Mesodermal cell (in vitro differentiated cells): ENCODE data around the gene ANKUB1.

Experiments used
- H3K27ac ChIP-seq: 2 replicates; pipeline ENCODE4 v1.7.0; 2013; ENCODE audit warnings: mild to moderate bottlenecking, low read depth, low read length, moderate library complexity; ENCODE audit not compliant: severe bottlenecking
- H3K36me3 ChIP-seq: 2 replicates; pipeline ENCODE4 v1.7.1; 2013; ENCODE audit warnings: mild to moderate bottlenecking, low read length, moderate library complexity; ENCODE audit not compliant: control insufficient read depth, insufficient read depth
- H3K4me1 ChIP-seq: one replicate; pipeline ENCODE4 v1.7.1; 2013; ENCODE audit warnings: mild to moderate bottlenecking, low read length; ENCODE audit not compliant: insufficient read depth, control insufficient read depth, poor library complexity, severe bottlenecking
- H3K4me3 ChIP-seq: 2 replicates; pipeline ENCODE4 v1.7.0; 2013; ENCODE audit warnings: low read length, control low read depth, mild to moderate bottlenecking; ENCODE audit not compliant: insufficient read depth, poor library complexity, severe bottlenecking; ENCODE audit errors: extremely low read depth
- H3K9me3 ChIP-seq: 2 replicates; pipeline ENCODE4 v1.7.1; 2013; ENCODE audit warnings: mild to moderate bottlenecking, low read length, moderate library complexity; ENCODE audit not compliant: control insufficient read depth
- WGBS, 2 experiments: methylation state at CpG; one replicate each; pipeline ENCODE4 v1.1.5; 2013; ENCODE audit warnings: missing lambda C conversion rate in 2 of 2; ENCODE audit not compliant: insufficient coverage in 2 of 2; 5-methylcytosine and 5-hydroxymethylcytosine counted together

The ANKUB1 gene

DNA sequence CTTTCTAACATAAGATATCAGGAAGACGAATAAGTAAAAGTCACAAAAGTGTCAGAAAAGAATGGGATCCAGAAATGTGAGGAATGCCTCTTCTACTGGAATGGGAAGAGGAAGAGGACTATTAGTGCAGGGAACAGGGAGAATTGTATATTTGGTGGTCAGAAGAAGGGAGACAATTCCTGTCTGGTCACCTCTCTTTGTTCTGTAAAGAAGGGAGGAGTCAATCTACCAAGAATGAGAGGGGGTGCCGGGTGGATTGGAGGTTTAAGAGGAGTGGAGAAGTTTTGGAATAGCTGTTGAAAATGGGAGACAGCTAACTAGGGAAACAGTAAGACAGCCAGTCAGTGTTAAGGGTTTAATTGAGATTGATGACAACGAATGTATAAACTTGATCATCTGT, 60.1 kb downstream of the ANKUB1 start:
- Histone ChIP-seq H3K36me3 (no peaks in the 10 kb centered on the region), H3K27ac (no peak overlapping the region), H3K9me3 (no peaks in the 10 kb centered on the region), H3K4me1 (peaks cover 15% of the 10 kb centered on the region), H3K4me3 (no peak overlapping the region)
- 85 to 100% methylated on average over 2 of the region's 3 CpGs for WGBS, 2 experiments

DNA sequence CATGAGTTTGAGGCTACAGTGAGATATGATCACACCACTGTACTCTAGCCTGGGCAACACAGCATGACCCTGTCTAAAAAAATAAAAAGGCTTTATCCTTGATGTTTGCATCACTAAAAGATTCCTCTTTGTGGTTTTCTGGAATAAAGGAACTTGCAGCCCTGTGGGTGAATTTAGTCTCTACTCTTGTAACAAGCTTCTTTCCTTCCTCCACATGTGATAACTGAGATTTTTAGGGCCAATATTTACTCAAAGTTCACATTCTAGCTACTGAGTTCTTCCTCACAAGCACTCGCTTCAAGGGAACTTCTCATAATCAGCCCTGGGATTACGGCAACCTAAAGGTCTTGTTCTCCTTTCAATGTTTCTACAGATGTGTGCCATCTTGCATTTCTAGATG, 64.7 kb downstream of the ANKUB1 start:
- 100% methylated on average over 2 of the region's 2 CpGs for WGBS, 2 experiments
- Histone ChIP-seq H3K36me3 (no peaks in the 10 kb centered on the region), H3K27ac (no peak overlapping the region), H3K4me3 (no peak overlapping the region), H3K4me1 (peaks cover 4% of the 10 kb centered on the region), H3K9me3 (no peaks in the 10 kb centered on the region)

DNA sequence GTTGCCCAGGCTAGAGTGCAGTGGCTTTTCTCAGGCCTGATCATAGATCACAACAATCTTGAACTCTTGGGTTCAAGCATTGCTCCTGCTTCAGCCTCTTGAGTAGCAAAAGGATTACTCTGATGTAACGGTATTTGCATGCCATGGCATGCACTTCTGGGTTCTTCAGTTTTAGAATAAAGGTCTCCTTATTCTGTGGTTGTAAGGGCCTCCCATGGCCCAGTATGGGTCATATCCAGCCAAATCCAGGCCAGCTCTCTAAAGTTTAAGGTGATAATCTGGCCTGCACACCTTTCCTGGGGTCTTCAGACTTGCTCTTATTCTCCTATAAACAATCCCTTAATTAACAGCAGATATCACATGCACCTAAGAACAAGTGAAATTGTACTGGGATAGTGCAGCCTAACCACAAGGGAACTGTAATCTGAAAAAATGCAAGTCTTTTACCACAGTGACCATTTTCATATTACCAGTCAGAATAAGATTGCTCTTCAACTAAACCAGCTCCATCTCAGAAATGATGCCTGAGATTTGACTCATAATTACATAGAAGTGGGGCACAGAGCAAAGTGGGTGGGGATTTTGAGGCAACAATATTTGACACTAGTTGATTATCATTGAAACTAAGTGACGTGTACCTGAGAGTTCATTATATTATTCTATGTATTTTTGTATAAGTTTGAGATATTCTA, 65.5 kb downstream of the ANKUB1 start:
- Histone ChIP-seq H3K4me3 (no peak overlapping the region), H3K27ac (no peak overlapping the region), H3K4me1 (no peaks in the 10 kb centered on the region), H3K36me3 (no peaks in the 10 kb centered on the region), H3K9me3 (no peaks in the 10 kb centered on the region)
- WGBS, 2 experiments = 100% methylated on average over 1 of the region's 2 CpGs

DNA sequence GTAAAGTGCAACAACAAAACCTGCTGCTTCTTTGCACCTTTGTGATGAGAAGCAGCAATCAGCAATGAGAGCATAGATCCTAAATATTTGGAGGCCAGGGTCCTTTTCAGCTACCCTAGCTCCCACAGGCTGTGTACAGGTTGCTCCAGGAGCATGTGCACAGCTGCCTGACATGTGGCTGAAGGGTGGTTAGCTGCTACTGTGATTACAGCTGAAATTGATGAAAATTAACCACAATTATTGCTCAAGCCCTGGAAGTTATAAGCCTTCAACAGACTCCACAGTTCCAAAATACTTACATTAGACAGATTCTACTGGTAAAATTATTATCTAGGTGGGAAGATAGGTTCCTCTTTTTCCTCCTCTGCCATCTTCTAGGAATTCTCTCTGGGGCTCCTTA, 68.6 kb downstream of the ANKUB1 start:
- no peak overlapping the region for H3K27ac ChIP-seq
- H3K36me3 ChIP-seq = no peaks in the 10 kb centered on the region
- H3K4me1 ChIP-seq = no peaks in the 10 kb centered on the region
- H3K9me3 ChIP-seq = no peaks in the 10 kb centered on the region
- H3K4me3 ChIP-seq = no peak overlapping the region

DNA sequence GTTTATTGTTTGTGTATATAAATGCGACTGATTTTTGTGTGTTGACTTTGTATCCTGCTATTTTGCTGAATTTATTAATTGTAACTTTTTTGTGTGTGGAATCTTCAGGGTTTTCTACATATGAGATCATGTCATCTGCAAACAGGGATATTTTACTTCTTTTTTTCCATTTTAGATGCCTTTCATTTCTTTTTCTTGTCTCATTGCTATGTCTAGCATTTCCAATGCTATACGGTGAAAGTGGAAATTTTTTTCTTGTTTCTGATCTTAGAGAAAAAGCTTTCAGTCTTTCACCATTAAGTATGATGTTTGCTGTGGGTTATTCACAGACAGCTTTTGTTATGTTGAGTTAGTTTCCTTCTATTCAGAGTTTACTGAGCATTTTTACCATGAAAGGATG, 71.4 kb downstream of the ANKUB1 start:
- 86% methylated on average over 1 of the region's 2 CpGs; no CpG with 5 or more reads in 1 of the 2 experiments for WGBS, 2 experiments
- H3K36me3 ChIP-seq = no peaks in the 10 kb centered on the region
- no peaks in the 10 kb centered on the region for H3K4me1 ChIP-seq
- H3K9me3 ChIP-seq = no peaks in the 10 kb centered on the region
- H3K4me3 ChIP-seq = no peak overlapping the region
- H3K27ac ChIP-seq = no peak overlapping the region

DNA sequence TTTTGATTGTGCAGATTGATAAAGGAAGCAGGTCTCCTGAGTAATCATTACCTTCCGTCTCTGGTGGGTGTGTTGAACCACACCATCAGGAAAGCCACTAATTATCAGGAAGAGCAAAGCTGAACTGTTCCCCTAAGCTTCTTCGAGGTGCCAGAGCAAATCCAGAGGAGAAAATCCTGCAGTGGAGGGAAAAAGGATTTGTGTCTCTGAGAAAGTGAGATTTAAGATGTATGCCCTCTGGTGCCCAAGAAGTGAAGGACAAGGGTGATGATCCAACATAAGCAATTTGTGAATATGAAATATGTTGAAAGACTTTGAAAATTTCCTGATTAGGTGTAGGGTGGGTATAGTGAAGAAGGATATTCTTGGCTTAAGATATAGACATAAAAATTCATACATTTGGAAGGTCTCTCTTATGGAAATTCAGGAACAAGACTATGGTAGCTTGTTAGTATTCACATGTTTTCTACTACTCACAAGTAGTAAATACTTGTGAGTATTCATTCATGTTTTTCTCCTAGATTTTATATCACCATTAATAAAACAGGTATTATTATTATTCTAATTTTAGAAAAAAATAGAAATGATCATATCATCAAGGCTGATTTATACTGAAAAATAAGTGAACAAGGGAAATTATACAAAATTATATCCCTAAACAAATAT, 74.8 kb downstream of the ANKUB1 start:
- Histone ChIP-seq H3K36me3 (no peaks in the 10 kb centered on the region), H3K27ac (no peak overlapping the region), H3K4me3 (no peak overlapping the region), H3K4me1 (no peaks in the 10 kb centered on the region), H3K9me3 (no peaks in the 10 kb centered on the region)
- 14 to 38% methylated on average over 1 to 2 of the region's 2 CpGs for WGBS, 2 experiments

DNA sequence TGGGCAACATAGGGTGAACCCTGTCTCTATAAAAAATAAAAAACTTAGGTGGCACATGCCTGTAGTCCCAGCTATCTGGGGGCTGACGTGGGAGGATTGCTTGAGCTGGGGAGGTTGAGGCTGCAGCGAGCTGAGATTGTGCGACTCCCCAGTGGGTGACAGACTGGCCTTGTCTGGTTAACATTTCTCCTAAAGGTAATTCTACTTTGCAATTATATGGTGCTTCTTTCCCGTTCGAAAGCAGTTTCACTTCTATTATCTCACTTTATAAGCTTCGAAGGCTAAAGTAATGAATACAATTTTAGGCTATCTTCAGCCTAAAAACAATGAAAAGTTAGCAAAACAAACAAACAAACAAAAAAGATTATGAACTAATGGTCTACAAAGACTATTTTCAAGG, 75.4 kb downstream of the ANKUB1 start:
- 83 to 95% methylated on average over 3 of the region's 6 CpGs for WGBS, 2 experiments
- H3K36me3 ChIP-seq = no peaks in the 10 kb centered on the region
- H3K4me3 ChIP-seq = no peak overlapping the region
- no peaks in the 10 kb centered on the region for H3K9me3 ChIP-seq
- H3K27ac ChIP-seq = no peak overlapping the region
- no peaks in the 10 kb centered on the region for H3K4me1 ChIP-seq

DNA sequence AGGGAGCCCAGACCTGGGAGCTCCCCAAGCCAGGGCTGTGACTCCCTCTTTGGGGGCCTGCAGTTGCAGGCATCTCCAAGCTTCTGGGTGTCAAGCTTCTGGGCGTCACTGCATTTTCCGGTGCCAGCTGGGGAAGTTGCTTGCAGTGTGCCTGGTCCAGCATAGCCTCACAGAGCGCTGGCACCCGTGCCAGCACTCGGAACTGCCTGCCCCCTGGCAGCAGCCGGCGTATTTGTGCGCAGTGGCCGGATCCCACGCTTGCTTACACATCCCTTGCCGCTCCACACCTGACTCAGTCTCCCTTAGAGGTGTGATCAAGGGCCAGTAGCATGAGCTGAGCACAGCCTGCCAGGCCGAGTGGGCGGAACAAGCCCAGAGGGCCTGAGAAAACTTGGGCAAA, 77.1 kb downstream of the ANKUB1 start:
- Histone ChIP-seq H3K4me1 (no peaks in the 10 kb centered on the region), H3K27ac (no peak overlapping the region), H3K4me3 (no peak overlapping the region), H3K36me3 (no peaks in the 10 kb centered on the region), H3K9me3 (no peaks in the 10 kb centered on the region)
- 93 to 96% methylated on average over 11 of the region's 13 CpGs for WGBS, 2 experiments

DNA sequence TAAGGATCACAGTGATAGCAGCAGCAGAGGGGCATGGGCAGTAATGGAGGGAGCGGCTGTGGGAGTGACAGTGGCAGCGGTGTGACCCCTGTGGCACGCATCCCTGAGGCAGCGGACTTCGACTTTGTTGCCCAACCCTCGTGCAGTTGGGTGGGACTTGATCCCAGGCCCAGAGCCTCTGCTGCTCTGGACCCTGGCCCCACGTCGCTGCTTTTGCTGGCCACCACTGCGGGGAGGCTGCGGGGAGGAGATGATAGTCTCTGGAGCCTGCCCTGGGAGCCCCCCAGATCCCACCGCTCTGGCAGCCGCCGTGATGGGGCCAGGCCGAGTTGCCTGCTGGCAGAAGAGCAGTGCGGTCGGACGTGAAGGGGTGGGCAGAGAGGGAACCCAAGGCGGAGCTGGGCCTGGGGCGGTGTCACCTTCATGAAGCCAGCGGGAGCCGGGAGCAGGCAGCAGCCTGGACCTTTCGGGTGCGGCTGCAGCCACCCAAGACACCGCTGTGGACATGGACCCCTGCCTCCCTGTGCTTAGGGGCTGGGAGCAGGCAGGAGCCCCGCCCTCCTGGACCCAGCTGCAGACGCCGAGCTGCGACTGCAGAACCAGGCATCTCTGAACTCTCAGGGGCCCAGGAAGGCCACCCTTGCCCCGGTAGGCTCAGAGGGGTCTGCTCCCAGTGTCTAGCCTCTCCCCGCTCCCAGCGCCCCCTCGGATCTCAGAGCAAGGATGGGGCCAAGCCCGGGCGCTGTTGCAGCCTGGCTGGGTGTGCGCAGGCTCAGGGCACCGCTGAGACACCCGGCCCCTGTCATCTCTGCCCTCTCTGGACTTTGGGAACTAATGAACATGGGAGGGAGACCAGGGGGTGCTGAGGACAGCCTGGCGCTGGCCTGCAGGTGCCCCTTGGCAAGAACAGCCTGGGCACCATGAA, 78.4 kb downstream of the ANKUB1 start:
- H3K36me3 ChIP-seq = no peaks in the 10 kb centered on the region
- H3K9me3 ChIP-seq = no peaks in the 10 kb centered on the region
- H3K4me3 ChIP-seq = no peak overlapping the region
- 94% methylated on average over 37 to 38 of the region's 38 CpGs for WGBS, 2 experiments
- H3K27ac ChIP-seq = no peak overlapping the region
- H3K4me1 ChIP-seq = no peaks in the 10 kb centered on the region
